Osteoblast (primary cell): ENCODE measurements around the gene MCRIP2. TPM values are rescaled to one million over a fixed set of nuclear protein-coding genes. Genes with fewer than 3 reads are reported as not detected.

ENCODE experiments used
- DNase-seq: peaks from one replicate; pipeline ENCODE4 v3.0.0; 2011; ENCODE audit warnings: low spot score, mixed read lengths; ENCODE audit not compliant: insufficient read length; ENCODE audit errors: missing footprints
- H2AFZ ChIP-seq: 2 replicates; pipeline ENCODE4 v1.6.0; 2011; ENCODE audit warnings: mild to moderate bottlenecking, low read length
- H3K27ac ChIP-seq: 2 replicates; pipeline ENCODE4 v1.5.1; 2011; ENCODE audit warnings: mild to moderate bottlenecking, low read depth, low read length, moderate library complexity
- H3K27me3 ChIP-seq: 2 replicates; pipeline ENCODE4 v1.6.0; 2012; ENCODE audit warnings: mild to moderate bottlenecking, control low read depth, inconsistent platforms, low read length, moderate library complexity; ENCODE audit not compliant: insufficient read depth
- H3K36me3 ChIP-seq: 2 replicates; pipeline ENCODE4 v1.5.1; 2011; ENCODE audit warnings: mild to moderate bottlenecking, low read length, control low read depth, moderate library complexity; ENCODE audit not compliant: insufficient read depth
- H3K4me1 ChIP-seq: 2 replicates; pipeline ENCODE4 v1.5.1; 2011; ENCODE audit warnings: mild to moderate bottlenecking, low read length, control low read depth, moderate library complexity; ENCODE audit not compliant: insufficient read depth
- H3K4me2 ChIP-seq: 2 replicates; pipeline ENCODE4 v1.6.0; 2011; ENCODE audit warnings: mild to moderate bottlenecking, low read length; ENCODE audit not compliant: insufficient read depth
- H3K4me3 ChIP-seq: fragments of 200-600 bp; sonication (generic); 3 replicates; pipeline ENCODE4 v1.5.1; 2012; ENCODE audit warnings: mild to moderate bottlenecking, low read length, inconsistent platforms; ENCODE audit not compliant: insufficient read depth
- H3K79me2 ChIP-seq: 2 replicates; pipeline ENCODE4 v1.6.0; 2012; ENCODE audit warnings: mild to moderate bottlenecking, low read length, control low read depth, inconsistent platforms; ENCODE audit not compliant: insufficient read depth
- H3K9me3 ChIP-seq: 2 replicates; pipeline ENCODE4 v1.5.1; 2011; ENCODE audit warnings: low read depth, low read length, control low read depth
- H4K20me1 ChIP-seq: 2 replicates; pipeline ENCODE4 v1.6.0; 2012; ENCODE audit warnings: mild to moderate bottlenecking, low read length, control low read depth; ENCODE audit not compliant: insufficient read depth
- CTCF ChIP-seq: IDR thresholded peaks from 2 replicates; pipeline ENCODE4 v1.5.1; 2011; ENCODE audit warnings: mild to moderate bottlenecking, low read depth, low read length, moderate library complexity; ENCODE audit errors: extremely low read depth
- total RNA-seq: library from RNA; depleted of rRNA; stranded (reverse); fragments of >200 nt; gene quantifications from 2 replicates; pipeline ENCODE4 v1.2.3, GENCODE V29; 2012

MCRIP2 gene
- total RNA-seq, 1 donor: 20.3 TPM

DNA sequence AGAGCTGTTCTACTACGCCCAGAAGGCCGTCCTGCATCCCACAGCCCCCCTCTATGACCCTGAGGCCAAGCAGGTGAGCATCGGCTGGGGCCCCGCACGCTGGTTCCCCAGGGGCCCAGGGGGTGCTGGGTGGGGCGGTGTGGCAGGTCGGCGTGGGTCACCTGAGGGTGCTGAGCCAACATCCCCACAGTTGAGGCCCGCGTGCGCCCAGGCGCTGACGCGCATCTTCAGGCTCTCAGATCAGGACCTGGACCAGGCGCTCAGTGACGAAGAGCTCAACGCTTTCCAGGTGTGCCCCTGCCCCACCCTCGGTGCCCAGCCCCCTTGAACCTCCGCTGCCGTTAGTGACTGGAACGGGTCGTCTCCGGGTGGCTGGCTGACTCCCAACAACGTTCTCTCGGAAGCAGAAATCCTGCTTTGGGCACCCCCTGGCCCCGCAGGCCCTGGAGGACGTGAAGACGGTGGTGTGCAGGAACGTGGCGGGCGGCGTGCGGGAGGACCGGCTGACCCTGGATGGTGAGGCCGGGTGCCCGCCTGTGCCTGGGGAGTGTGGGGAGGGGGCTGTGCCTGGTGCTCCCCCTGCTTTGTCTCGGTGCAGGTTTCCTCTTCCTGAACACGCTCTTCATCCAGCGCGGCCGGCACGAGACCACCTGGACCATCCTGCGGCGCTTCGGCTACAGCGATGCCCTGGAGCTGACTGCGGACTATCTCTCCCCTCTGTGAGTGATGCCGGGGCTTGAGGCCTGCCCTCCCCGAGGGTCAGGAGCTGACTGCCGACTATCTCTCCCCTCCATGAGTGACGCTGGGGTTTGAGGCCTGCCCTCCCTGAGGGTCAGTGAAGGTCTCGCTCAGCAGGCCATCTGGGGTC is 29.1 kb downstream of the MCRIP2 start:
- H3K4me1 ChIP-seq: peaks cover 10% of the 10 kb centered on the region
- H3K9me3 ChIP-seq: no peaks in the 10 kb centered on the region
- H4K20me1 ChIP-seq: peaks cover 44% of the 10 kb centered on the region
- no peaks in the 10 kb centered on the region for H3K27me3 ChIP-seq
- peaks cover 41% of the 10 kb centered on the region for H3K36me3 ChIP-seq
- H3K4me3 ChIP-seq: no peak overlapping the region
- H2AFZ ChIP-seq: no peak overlapping the region
- no peak for DNase-seq
- no peak for TF ChIP-seq CTCF
- no peak overlapping the region for H3K27ac ChIP-seq
- peaks cover 35% of the 10 kb centered on the region for H3K79me2 ChIP-seq
- no peak overlapping the region for H3K4me2 ChIP-seq

GRCh38 chr16:671353-672131 is 29.9 kb downstream of the MCRIP2 start:
- peaks cover 44% of the 10 kb centered on the region for H4K20me1 ChIP-seq
- H3K79me2 ChIP-seq: peaks cover 35% of the 10 kb centered on the region
- peaks cover 41% of the 10 kb centered on the region for H3K36me3 ChIP-seq
- no peak overlapping the region for H3K27ac ChIP-seq
- no peak overlapping the region for H3K4me3 ChIP-seq
- H3K4me1 ChIP-seq: peaks cover 10% of the 10 kb centered on the region
- DNase-seq: no peak
- H3K4me2 ChIP-seq: no peak overlapping the region
- H3K27me3 ChIP-seq: no peaks in the 10 kb centered on the region
- H2AFZ ChIP-seq: no peak overlapping the region
- H3K9me3 ChIP-seq: no peaks in the 10 kb centered on the region
- no peak for TF ChIP-seq CTCF

DNA sequence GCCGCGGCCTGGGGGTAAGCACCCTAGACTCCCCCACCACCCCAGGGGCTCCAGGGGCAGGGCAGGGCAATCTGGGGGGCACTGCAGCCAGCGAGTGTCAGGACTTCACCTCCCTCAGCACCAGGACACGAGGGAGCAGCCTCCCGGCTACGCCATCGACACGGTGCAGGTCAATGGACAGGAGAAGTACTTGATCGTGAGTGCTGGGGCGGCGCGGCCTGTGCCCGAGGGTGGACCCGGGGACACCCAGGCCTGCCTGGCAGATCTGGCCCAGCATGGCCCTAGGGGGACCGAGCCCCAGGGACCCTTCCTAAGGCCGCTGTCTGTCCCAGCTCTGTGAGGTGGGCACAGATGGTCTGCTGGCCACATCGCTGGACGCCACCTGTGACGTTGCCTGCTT is 30.7 kb downstream of the MCRIP2 start:
- no peak overlapping the region for H2AFZ ChIP-seq
- TF ChIP-seq CTCF: no peak
- no peak for DNase-seq

GRCh38 chr16:672851-673250 is 31.2 kb downstream of the MCRIP2 start:
- Histone ChIP-seq H4K20me1 (peaks cover 44% of the 10 kb centered on the region), H3K79me2 (peaks cover 32% of the 10 kb centered on the region), H3K4me2 (no peak overlapping the region), H2AFZ (no peak overlapping the region), H3K36me3 (peaks cover 41% of the 10 kb centered on the region), H3K4me1 (peaks cover 8% of the 10 kb centered on the region), H3K27ac (no peak overlapping the region), H3K27me3 (no peaks in the 10 kb centered on the region), H3K4me3 (no peak overlapping the region), H3K9me3 (no peaks in the 10 kb centered on the region)
- no peak for DNase-seq
- no peak for TF ChIP-seq CTCF

More for the DNA sequence above, 30.7 kb downstream of the MCRIP2 start:
- Histone ChIP-seq H3K36me3 (peaks cover 41% of the 10 kb centered on the region), H3K27ac (no peak overlapping the region), H3K4me2 (no peak overlapping the region), H3K4me1 (peaks cover 10% of the 10 kb centered on the region), H3K27me3 (no peaks in the 10 kb centered on the region), H3K9me3 (no peaks in the 10 kb centered on the region), H4K20me1 (peaks cover 44% of the 10 kb centered on the region), H3K79me2 (peaks cover 35% of the 10 kb centered on the region), H3K4me3 (no peak overlapping the region)
